ENCODE results near the gene MYG1.

DNA sequence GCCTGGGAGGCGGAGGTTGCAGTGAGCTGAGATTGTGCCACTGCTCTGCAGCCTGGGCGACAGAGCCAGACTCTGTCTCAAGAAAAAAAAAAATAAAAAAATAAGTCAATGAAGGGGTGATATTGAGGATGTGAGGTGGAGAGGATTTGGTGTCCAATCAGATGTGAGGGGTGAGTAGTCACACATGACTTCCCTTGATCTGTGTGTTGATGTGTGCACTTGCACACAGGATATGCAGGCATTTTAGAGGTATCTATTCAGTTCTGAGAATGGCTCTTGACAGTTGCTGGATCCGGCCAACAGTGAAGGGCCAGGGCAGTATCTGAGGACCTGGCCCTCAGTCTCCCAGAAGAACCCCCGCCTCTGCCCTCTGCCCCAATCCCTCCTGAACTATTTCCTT lies 44.5 kb downstream of the MYG1 start:
- TF ChIP-seq, protein P1, sequence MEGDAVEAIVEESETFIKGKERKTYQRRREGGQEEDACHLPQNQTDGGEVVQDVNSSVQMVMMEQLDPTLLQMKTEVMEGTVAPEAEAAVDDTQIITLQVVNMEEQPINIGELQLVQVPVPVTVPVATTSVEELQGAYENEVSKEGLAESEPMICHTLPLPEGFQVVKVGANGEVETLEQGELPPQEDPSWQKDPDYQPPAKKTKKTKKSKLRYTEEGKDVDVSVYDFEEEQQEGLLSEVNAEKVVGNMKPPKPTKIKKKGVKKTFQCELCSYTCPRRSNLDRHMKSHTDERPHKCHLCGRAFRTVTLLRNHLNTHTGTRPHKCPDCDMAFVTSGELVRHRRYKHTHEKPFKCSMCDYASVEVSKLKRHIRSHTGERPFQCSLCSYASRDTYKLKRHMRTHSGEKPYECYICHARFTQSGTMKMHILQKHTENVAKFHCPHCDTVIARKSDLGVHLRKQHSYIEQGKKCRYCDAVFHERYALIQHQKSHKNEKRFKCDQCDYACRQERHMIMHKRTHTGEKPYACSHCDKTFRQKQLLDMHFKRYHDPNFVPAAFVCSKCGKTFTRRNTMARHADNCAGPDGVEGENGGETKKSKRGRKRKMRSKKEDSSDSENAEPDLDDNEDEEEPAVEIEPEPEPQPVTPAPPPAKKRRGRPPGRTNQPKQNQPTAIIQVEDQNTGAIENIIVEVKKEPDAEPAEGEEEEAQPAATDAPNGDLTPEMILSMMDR (IDR thresholded peaks at IDR 0.05): no peak
- no peak for TF ChIP-seq POLR2A (IDR thresholded peaks at IDR 0.05)
- no peak for TF ChIP-seq POLR2AphosphoS5 (IDR thresholded peaks at IDR 0.05)

Measured in prostate gland (tissue), 2 donors.